WTC11 (cell line): Measurements from ENCODE around the gene KLHL30. TPM values are rescaled to one million over a fixed set of nuclear protein-coding genes. Genes with fewer than 3 reads are reported as not detected.

Source experiments
- ATAC-seq: fragments of 200-7000 bp; cut with Tn5 transposase; 2 replicates; pipeline ENCODE4 v1.10.0; 2021; ENCODE audit warnings: mild to moderate bottlenecking, moderate library complexity
- CTCF ChIA-PET: fragments of 300-600 bp; sonication (Branson Sonifier 250); formaldehyde crosslinking; loops from one replicate; lab custom pipeline; 2021; ENCODE audit warnings: antibody characterized with exemption; lab: Charles Lee
- POLR2A ChIA-PET: fragments of 350-600 bp; sonication (Branson Sonifier 250); formaldehyde crosslinking; loops from one replicate; lab custom pipeline; 2021; ENCODE audit warnings: antibody characterized with exemption; lab: Charles Lee
- DNase-seq: peaks from one replicate; pipeline ENCODE4 v3.0.0; 2021; ENCODE audit warnings: low spot score
- H3K27ac Mint-ChIP-seq: 2 replicates; pipeline ENCODE4 v1.8.0; 2021; ENCODE audit warnings: mixed read lengths
- H3K27me3 Mint-ChIP-seq: 2 replicates; pipeline ENCODE4 v1.8.0; 2021; ENCODE audit warnings: low read depth, mild to moderate bottlenecking, moderate library complexity, mixed read lengths
- H3K36me3 Mint-ChIP-seq: 2 replicates; pipeline ENCODE4 v1.8.0; 2021; ENCODE audit warnings: mixed read lengths
- H3K4me1 Mint-ChIP-seq: 2 replicates; pipeline ENCODE4 v1.8.0; 2022; ENCODE audit warnings: mixed read lengths
- H3K4me3 Mint-ChIP-seq: 2 replicates; pipeline ENCODE4 v1.8.0; 2021; ENCODE audit warnings: mild to moderate bottlenecking, moderate library complexity, mixed read lengths
- H3K9me3 Mint-ChIP-seq: 2 replicates; pipeline ENCODE4 v1.8.0; 2021; ENCODE audit warnings: mixed read lengths
- AFF4 ChIP-seq: sonication (generic); formaldehyde crosslinking; IDR thresholded peaks from 2 replicates; pipeline ENCODE4 v1.8.1; 2023; ENCODE audit warnings: mild to moderate bottlenecking, missing genetic modification reagents, borderline replicate concordance
- AR ChIP-seq: fragments of 250-450 bp; sonication (Bioruptor Pico); IDR thresholded peaks from 2 replicates; pipeline ENCODE4 v1.9.0; 2021; ENCODE audit warnings: mild to moderate bottlenecking
- ATF2 ChIP-seq: sonication (generic); formaldehyde crosslinking; IDR thresholded peaks from 2 replicates; pipeline ENCODE4 v1.8.1; 2022; ENCODE audit warnings: low read depth, missing genetic modification reagents, borderline replicate concordance
- ATF3 ChIP-seq: sonication (generic); formaldehyde crosslinking; conservative IDR thresholded peaks from 2 replicates; pipeline ENCODE4 v1.8.1; 2022; ENCODE audit warnings: mild to moderate bottlenecking, missing genetic modification reagents
- E2F1 ChIP-seq: sonication (generic); formaldehyde crosslinking; IDR thresholded peaks from 2 replicates; pipeline ENCODE4 v1.8.0; 2022; ENCODE audit warnings: mild to moderate bottlenecking, missing genetic modification reagents
- IRF2 ChIP-seq: sonication (generic); formaldehyde crosslinking; IDR thresholded peaks from 2 replicates; pipeline ENCODE4 v1.8.0; 2022; ENCODE audit warnings: low read depth, missing genetic modification reagents, borderline replicate concordance
- MXD4 ChIP-seq: fragments of 250-450 bp; sonication (Bioruptor Pico); IDR thresholded peaks from 2 replicates; pipeline ENCODE4 v1.8.0; 2021; ENCODE audit warnings: mild to moderate bottlenecking, moderate library complexity, borderline replicate concordance
- NFYB ChIP-seq: sonication (generic); formaldehyde crosslinking; conservative IDR thresholded peaks from 2 replicates; pipeline ENCODE4 v1.8.0; 2022; ENCODE audit warnings: low read depth, missing genetic modification reagents
- SOX15 ChIP-seq: fragments of 250-450 bp; sonication (Bioruptor Pico); IDR thresholded peaks from 2 replicates; pipeline ENCODE4 v1.9.0; 2021; ENCODE audit warnings: mild to moderate bottlenecking
- STAT6 ChIP-seq: sonication (generic); formaldehyde crosslinking; conservative IDR thresholded peaks from 2 replicates; pipeline ENCODE4 v1.8.1; 2023; ENCODE audit warnings: mild to moderate bottlenecking, low read depth, missing genetic modification reagents, moderate library complexity
- USF1 ChIP-seq: sonication (generic); formaldehyde crosslinking; IDR thresholded peaks from 2 replicates; pipeline ENCODE4 v1.8.0; 2022; ENCODE audit warnings: mild to moderate bottlenecking, missing genetic modification reagents
- ZBTB21 ChIP-seq: sonication (generic); formaldehyde crosslinking; IDR thresholded peaks from 2 replicates; pipeline ENCODE4 v1.8.1; 2023; ENCODE audit warnings: mild to moderate bottlenecking, missing genetic modification reagents, borderline replicate concordance
- ZNF138 ChIP-seq: sonication (generic); formaldehyde crosslinking; conservative IDR thresholded peaks from 2 replicates; pipeline ENCODE4 v1.8.1; 2022; ENCODE audit warnings: mild to moderate bottlenecking, moderate library complexity, missing genetic modification reagents
- ZNF425 ChIP-seq: fragments of 250-450 bp; sonication (Bioruptor Pico); conservative IDR thresholded peaks from 2 replicates; pipeline ENCODE4 v1.9.0; 2021; ENCODE audit warnings: mild to moderate bottlenecking
- ZNF512 ChIP-seq: sonication (generic); formaldehyde crosslinking; IDR thresholded peaks from 2 replicates; pipeline ENCODE4 v1.8.1; 2022; ENCODE audit warnings: missing genetic modification reagents, borderline replicate concordance
- ZSCAN18 ChIP-seq: fragments of 250-450 bp; sonication (Bioruptor Pico); IDR thresholded peaks from 2 replicates; pipeline ENCODE4 v2.1.2; 2022; ENCODE audit warnings: mild to moderate bottlenecking, moderate library complexity
- total RNA-seq: library from RNA; stranded (reverse); gene quantifications from 3 replicates; pipeline ENCODE4 v1.2.3, GENCODE V29; 2021

KLHL30 gene
- total RNA-seq, 1 experiment from 2014 or later, result not detected

- CTCF ChIA-PET, result interaction anchor here (0.8 kb wide), 1 partner anchor 13 kb away, joined by 3 read pairs; no protein-coding TSS in a partner anchor
- Mint-ChIP-seq H3K4me1 (no peaks in the 10 kb centered on the region), H3K4me3 (no peak overlapping the region), H3K36me3 (no peaks in the 10 kb centered on the region), H3K9me3 (no peaks in the 10 kb centered on the region), H3K27me3 (no peaks in the 10 kb centered on the region), H3K27ac (no peak overlapping the region)
- DNase-seq (no peak), ATAC-seq (no peak)
- POLR2A ChIA-PET, result no interaction called here
- TF ChIP-seq SOX15 (CRISPR knock-in tag) (no peak), E2F1 (CRISPR knock-in tag) (no peak), MXD4 (CRISPR knock-in tag) (no peak), IRF2 (CRISPR knock-in tag) (no peak), STAT6 (CRISPR knock-in tag) (no peak), NFYB (CRISPR knock-in tag) (no peak), AR (CRISPR knock-in tag) (no peak), AFF4 (no peak), ZNF425 (CRISPR knock-in tag) (no peak), ZSCAN18 (CRISPR knock-in tag) (no peak), USF1 (no peak), ATF3 (no peak), ATF2 (CRISPR knock-in tag) (no peak), ZBTB21 (CRISPR knock-in tag) (no peak), ZNF512 (CRISPR knock-in tag) (no peak), ZNF138 (CRISPR knock-in tag) (no peak)
Measured at GRCh38 chr2:238126338-238126737, 12.1 kb upstream of the KLHL30 start.
